Fibroblast of lung (primary cell): ENCODE measurements around the gene TLL1.

Experiments
- CTCF ChIP-seq, 2 donors: IDR thresholded peaks in 1 of 2; conservative IDR thresholded peaks in 1 of 2; 1 replicate in 1 of 2; 2 replicates in 1 of 2; pipeline ENCODE4 v1.5.1; 2011 to 2012; ENCODE audit warnings: low read length in 2 of 2, control low read depth in 1 of 2, inconsistent platforms in 1 of 2, low read depth in 1 of 2, mild to moderate bottlenecking in 1 of 2
- EZH2 ChIP-seq: IDR thresholded peaks from 2 replicates; pipeline ENCODE4 v1.5.1; 2012; ENCODE audit warnings: low read length, control low read depth, mild to moderate bottlenecking; ENCODE audit errors: missing control alignments

GRCh38 chr4:165944900-165945299 lies 71.9 kb downstream of the TLL1 start:
- TF ChIP-seq CTCF (conservative IDR thresholded peaks at IDR 0.05 in 1 of 2, IDR thresholded peaks at IDR 0.05 in 1 of 2; ENCODE audit: low read depth in 1 of 2, low read length in 2 of 2) (no peak), EZH2 (no peak)
